Colonic mucosa (tissue), 4 donors: ENCODE results near the gene TOP3B. TPM values are rescaled to one million over a fixed set of nuclear protein-coding genes. Genes with fewer than 3 reads are reported as not detected.

Experiments
- DNase-seq: peaks from one replicate; pipeline ENCODE4 v3.0.0-alpha.2; 2020
- H3K27ac ChIP-seq: fragments of 200-600 bp; one replicate; pipeline ENCODE4 v1.8.0; 2021
- H3K27me3 ChIP-seq: fragments of 200-600 bp; one replicate; pipeline ENCODE4 v1.8.0; 2021
- H3K36me3 ChIP-seq: fragments of 200-600 bp; one replicate; pipeline ENCODE4 v1.8.0; 2021
- H3K4me1 ChIP-seq: fragments of 200-600 bp; one replicate; pipeline ENCODE4 v1.8.0; 2021; ENCODE audit warnings: mild to moderate bottlenecking
- H3K4me3 ChIP-seq: fragments of 200-600 bp; one replicate; pipeline ENCODE4 v1.8.0; 2021
- H3K9ac ChIP-seq, 2 donors: one replicate each; pipeline ENCODE4 v1.7.0; 2013; ENCODE audit warnings: control low read depth in 2 of 2, low read depth in 2 of 2, low read length in 2 of 2
- H3K9me3 ChIP-seq: fragments of 200-600 bp; one replicate; pipeline ENCODE4 v1.8.0; 2021
- intact Hi-C: fragments of 100-400 bp; cut with DNase I; formaldehyde crosslinking; loops from one replicate; pipeline ENCODE4 v1.14.1; 2022
- total RNA-seq, 2 donors: library from RNA; stranded (reverse); fragmentation: NEBNext Ultra II Directional in 1 of 2; extraction: Animal tissue kit (Norgen Biotek cat#: 25700) in 1 of 2; gene quantifications; one replicate each; pipeline ENCODE4 v1.2.1, GENCODE V29; 2021
- TF ChIP-seq, protein P1 (sequence below): fragments of 200-600 bp; IDR thresholded peaks from one replicate; pipeline ENCODE4 v1.8.0; 2022; ENCODE audit warnings: antibody characterized with exemption, mild to moderate bottlenecking
- donor health status: healthy.
- donor health status: DM: no; HTN: no; CAD: no.
- donor health status: DM: no; HTN: no; CAD: no.

The TOP3B gene
- total RNA-seq, 2 donors from 2014 or later, result 20.1 to 37.4 TPM

DNA sequence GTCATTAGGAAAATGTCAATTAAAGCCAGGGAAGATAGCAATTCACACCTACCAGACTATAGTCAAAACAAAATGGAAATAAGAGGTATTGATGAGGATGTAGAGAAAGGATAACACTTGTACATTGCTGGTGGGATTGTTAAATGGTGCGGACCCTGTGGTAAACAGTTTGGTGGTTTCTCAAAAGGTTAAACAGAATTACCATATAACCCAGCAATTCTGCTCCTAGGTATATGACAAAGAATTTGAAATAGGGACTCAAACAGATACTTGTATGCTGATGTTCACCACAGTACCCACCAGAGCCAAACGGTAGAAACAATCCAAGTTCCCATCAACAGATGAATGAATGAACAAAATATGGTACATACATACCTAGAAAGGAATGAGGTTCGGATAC, 33.0 kb upstream of the TOP3B start:
- no peaks in the 10 kb centered on the region for H3K9me3 ChIP-seq
- intact Hi-C loops, result no loop called here
- H3K27me3 ChIP-seq, result no peaks in the 10 kb centered on the region
- H3K36me3 ChIP-seq, result no peaks in the 10 kb centered on the region
- no peaks in the 10 kb centered on the region for H3K4me1 ChIP-seq
- TF ChIP-seq, protein P1, sequence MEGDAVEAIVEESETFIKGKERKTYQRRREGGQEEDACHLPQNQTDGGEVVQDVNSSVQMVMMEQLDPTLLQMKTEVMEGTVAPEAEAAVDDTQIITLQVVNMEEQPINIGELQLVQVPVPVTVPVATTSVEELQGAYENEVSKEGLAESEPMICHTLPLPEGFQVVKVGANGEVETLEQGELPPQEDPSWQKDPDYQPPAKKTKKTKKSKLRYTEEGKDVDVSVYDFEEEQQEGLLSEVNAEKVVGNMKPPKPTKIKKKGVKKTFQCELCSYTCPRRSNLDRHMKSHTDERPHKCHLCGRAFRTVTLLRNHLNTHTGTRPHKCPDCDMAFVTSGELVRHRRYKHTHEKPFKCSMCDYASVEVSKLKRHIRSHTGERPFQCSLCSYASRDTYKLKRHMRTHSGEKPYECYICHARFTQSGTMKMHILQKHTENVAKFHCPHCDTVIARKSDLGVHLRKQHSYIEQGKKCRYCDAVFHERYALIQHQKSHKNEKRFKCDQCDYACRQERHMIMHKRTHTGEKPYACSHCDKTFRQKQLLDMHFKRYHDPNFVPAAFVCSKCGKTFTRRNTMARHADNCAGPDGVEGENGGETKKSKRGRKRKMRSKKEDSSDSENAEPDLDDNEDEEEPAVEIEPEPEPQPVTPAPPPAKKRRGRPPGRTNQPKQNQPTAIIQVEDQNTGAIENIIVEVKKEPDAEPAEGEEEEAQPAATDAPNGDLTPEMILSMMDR, result no peak
- DNase-seq, result no peak
- no peak overlapping the region for H3K9ac ChIP-seq
- H3K27ac ChIP-seq, result no peak overlapping the region
- no peak overlapping the region for H3K4me3 ChIP-seq

DNA sequence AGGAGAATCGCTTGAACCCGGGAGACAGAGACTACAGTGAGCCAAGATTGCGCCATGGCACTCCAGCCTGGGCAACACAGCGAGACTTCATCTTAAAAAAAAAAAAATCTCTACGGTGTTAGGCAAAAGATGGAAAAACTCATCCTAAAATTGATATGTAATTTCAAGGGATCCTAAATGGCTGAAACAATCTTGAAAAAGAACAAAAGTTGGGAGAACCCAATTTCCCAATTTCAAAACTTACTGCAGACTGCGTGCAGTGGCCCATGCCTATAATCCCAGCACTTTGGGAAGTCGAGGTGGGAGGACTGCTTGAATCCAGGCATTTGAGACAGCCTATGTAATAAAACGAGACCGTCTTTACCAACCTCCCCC, 31.7 kb upstream of the TOP3B start:
- H3K4me1 ChIP-seq, result no peaks in the 10 kb centered on the region
- no peaks in the 10 kb centered on the region for H3K36me3 ChIP-seq
- no peak for DNase-seq
- intact Hi-C loops, result no loop called here
- H3K27ac ChIP-seq, result no peak overlapping the region
- H3K27me3 ChIP-seq, result no peaks in the 10 kb centered on the region
- no peak overlapping the region for H3K9ac ChIP-seq
- no peak overlapping the region for H3K4me3 ChIP-seq
- TF ChIP-seq, protein P1, result no peak
- H3K9me3 ChIP-seq, result no peaks in the 10 kb centered on the region

DNA sequence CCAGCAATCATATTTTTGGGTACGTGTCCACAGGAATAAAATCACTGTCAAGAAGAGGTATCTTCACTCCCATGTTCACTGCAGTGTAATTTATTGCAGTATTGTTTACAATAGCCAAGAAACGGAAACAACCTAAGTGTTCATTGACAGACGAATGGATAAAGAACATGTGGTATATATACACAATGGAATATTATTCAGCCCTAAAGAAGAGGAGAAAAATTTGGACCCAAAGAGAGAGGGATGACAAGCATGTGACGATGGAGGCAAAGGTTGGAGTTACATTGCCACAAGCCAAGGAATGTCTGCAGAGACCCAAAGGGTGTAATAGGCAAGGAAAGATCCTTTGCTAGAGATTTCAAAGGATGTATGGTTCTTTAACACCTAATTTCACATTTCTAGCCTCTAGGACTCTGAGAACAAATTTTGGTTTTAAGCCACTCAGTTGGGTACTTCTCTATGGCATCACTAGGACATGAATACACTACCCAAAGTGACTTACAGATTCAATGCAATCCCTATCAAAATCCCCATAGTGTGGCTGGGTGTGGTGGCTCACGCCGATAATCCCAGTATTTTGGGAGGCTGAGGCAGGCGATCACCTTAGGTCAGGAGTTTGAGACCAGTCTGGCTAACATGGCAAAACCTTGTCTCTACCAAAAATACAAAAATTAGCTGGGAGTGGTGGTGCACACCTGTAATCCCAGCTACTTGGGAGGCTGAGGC, 31.1 kb upstream of the TOP3B start:
- no peaks in the 10 kb centered on the region for H3K9me3 ChIP-seq
- H3K4me3 ChIP-seq, result no peak overlapping the region
- intact Hi-C loops, result no loop called here
- H3K4me1 ChIP-seq, result no peaks in the 10 kb centered on the region
- H3K9ac ChIP-seq, result no peak overlapping the region
- TF ChIP-seq, protein P1, result no peak
- no peaks in the 10 kb centered on the region for H3K27me3 ChIP-seq
- no peak overlapping the region for H3K27ac ChIP-seq
- no peaks in the 10 kb centered on the region for H3K36me3 ChIP-seq
- DNase-seq, result no peak

DNA sequence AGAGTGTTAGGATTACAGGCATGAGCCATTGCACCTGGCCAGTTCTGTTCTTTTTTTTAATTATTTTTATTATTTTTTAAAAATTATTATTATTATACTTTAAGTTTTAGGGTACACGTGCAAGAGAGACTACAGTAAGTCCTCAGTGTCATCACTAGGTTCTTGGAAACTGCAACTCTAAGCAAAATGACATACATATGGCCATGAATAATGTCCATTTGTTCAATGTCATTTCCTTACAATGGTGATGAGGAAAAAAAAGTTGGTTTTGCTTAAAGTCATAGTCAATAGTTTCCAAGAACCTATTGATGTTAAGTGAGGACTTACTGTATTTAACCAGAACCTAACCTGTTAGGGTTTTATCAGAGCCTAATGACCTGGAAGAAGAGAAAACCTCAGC, 29.4 kb upstream of the TOP3B start:
- no peak overlapping the region for H3K27ac ChIP-seq
- no peak for DNase-seq
- H3K9ac ChIP-seq, result no peak overlapping the region
- no peak overlapping the region for H3K4me3 ChIP-seq
- intact Hi-C loops, result no loop called here
- no peaks in the 10 kb centered on the region for H3K4me1 ChIP-seq
- H3K36me3 ChIP-seq, result no peaks in the 10 kb centered on the region
- TF ChIP-seq, protein P1, result no peak
- no peaks in the 10 kb centered on the region for H3K9me3 ChIP-seq
- H3K27me3 ChIP-seq, result no peaks in the 10 kb centered on the region

DNA sequence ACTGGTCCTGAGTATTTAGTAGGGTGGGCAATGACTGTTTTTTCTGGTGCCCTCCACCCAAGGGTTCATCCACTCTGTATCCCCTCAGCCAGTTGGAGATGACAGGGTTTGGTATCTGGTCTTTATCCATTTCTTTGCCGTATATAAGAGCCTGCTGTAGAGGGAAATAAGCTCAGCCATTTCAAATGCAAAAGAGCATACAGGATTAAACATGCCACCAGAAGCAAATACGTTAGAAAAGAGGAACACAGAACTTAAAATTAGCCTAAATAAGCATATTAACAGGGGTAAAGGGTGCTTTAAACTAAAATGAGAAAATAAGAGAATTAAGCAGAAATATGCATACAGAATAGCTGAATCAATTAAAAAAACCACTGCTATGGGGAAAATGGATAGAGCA, 27.8 kb upstream of the TOP3B start:
- Histone ChIP-seq H3K27ac (no peak overlapping the region), H3K4me1 (no peaks in the 10 kb centered on the region), H3K4me3 (no peak overlapping the region), H3K36me3 (no peaks in the 10 kb centered on the region), H3K9me3 (no peaks in the 10 kb centered on the region), H3K27me3 (no peaks in the 10 kb centered on the region), H3K9ac (no peak overlapping the region)
- TF ChIP-seq, protein P1, result no peak
- intact Hi-C loops, result no loop called here
- no peak for DNase-seq
